PC-3 (cell line): Measurements from ENCODE around the gene MYO5B. TPM values are rescaled to one million over a fixed set of nuclear protein-coding genes. Genes with fewer than 3 reads are reported as not detected.

ENCODE experiments used
- ATAC-seq: fragments of 200-7000 bp; cut with Tn5 transposase; 2 replicates; pipeline ENCODE4 v1.9.1; 2020; ENCODE audit warnings: mild to moderate bottlenecking, moderate library complexity
- BruUV-seq: library from RNA; stranded (reverse); fragments of 400-500 nt; replicated peaks from 2 replicates; lab custom pipeline; 2021; lab: Mats Ljungman, UMichigan
- CTCF ChIA-PET: fragments of 300-600 bp; sonication (Branson Sonifier 250); formaldehyde crosslinking; loops from one replicate; lab custom pipeline; 2022; ENCODE audit warnings: antibody characterized with exemption; lab: Charles Lee
- POLR2A ChIA-PET: fragments of 300-600 bp; sonication (Branson Sonifier 250); formaldehyde crosslinking; loops from one replicate; lab custom pipeline; 2022; ENCODE audit warnings: antibody characterized with exemption; ENCODE audit not compliant: unreplicated experiment; lab: Charles Lee
- DNase-seq: peaks from one replicate; pipeline ENCODE4 v3.0.0-alpha.2; 2015
- H2AFZ ChIP-seq: fragments of 300-600 bp; sonication (generic); 2 replicates; pipeline ENCODE4 v1.6.0; 2016; ENCODE audit warnings: antibody characterized with exemption, low read length
- H3F3A ChIP-seq: fragments of 300-600 bp; sonication (generic); one replicate; pipeline ENCODE4 v1.6.0; 2017; ENCODE audit warnings: antibody characterized with exemption, low read length, control low read depth, mild to moderate bottlenecking; ENCODE audit not compliant: unreplicated experiment
- H3K27ac ChIP-seq: fragments of 300-600 bp; sonication (generic); 2 replicates; pipeline ENCODE4 v1.5.1; 2016; ENCODE audit warnings: mild to moderate bottlenecking, low read length
- H3K27me3 ChIP-seq: fragments of 300-600 bp; sonication (generic); 2 replicates; pipeline ENCODE4 v1.6.1; 2016; ENCODE audit warnings: low read length, mixed read lengths
- H3K36me3 ChIP-seq: fragments of 300-600 bp; sonication (generic); 2 replicates; pipeline ENCODE4 v1.6.1; 2016; ENCODE audit warnings: low read depth, mixed run types, low read length, mixed read lengths
- H3K4me1 ChIP-seq: fragments of 300-600 bp; sonication (generic); 2 replicates; pipeline ENCODE4 v1.5.1; 2016; ENCODE audit warnings: low read length; ENCODE audit not compliant: insufficient read depth
- H3K4me2 ChIP-seq: fragments of 300-600 bp; sonication (generic); 2 replicates; pipeline ENCODE4 v1.6.0; 2016; ENCODE audit warnings: low read length
- H3K4me3 ChIP-seq: fragments of 300-600 bp; sonication (generic); 2 replicates; pipeline ENCODE4 v1.5.1; 2016; ENCODE audit warnings: mild to moderate bottlenecking, low read length, mixed read lengths
- H3K79me2 ChIP-seq: fragments of 300-600 bp; sonication (generic); 2 replicates; pipeline ENCODE4 v1.6.1; 2017; ENCODE audit warnings: low read length, mixed read lengths
- H3K9ac ChIP-seq: fragments of 300-600 bp; sonication (generic); 2 replicates; pipeline ENCODE4 v1.6.0; 2016; ENCODE audit warnings: mild to moderate bottlenecking, low read length
- H3K9me2 ChIP-seq: fragments of 300-600 bp; sonication (generic); replicated peaks from 2 replicates; pipeline ENCODE4 v1.6.1; 2016; ENCODE audit warnings: mixed run types, low read length, mixed read lengths
- H3K9me3 ChIP-seq: fragments of 300-600 bp; sonication (generic); 2 replicates; pipeline ENCODE4 v1.6.1; 2016; ENCODE audit warnings: low read length, mixed read lengths
- H4K20me1 ChIP-seq: fragments of 300-600 bp; sonication (generic); 2 replicates; pipeline ENCODE4 v1.6.1; 2016; ENCODE audit warnings: low read length, mixed read lengths
- EZH2 ChIP-seq: fragments of 300-600 bp; sonication (generic); IDR thresholded peaks from one replicate; pipeline ENCODE4 v1.6.1; 2017; ENCODE audit warnings: antibody characterized with exemption, mild to moderate bottlenecking, low read length; ENCODE audit not compliant: unreplicated experiment
- EZH2phosphoT487 ChIP-seq: fragments of 300-600 bp; sonication (generic); IDR thresholded peaks from 2 replicates; pipeline ENCODE4 v1.6.1; 2018; ENCODE audit warnings: mild to moderate bottlenecking, antibody characterized with exemption, low read length, borderline replicate concordance
- intact Hi-C: fragments of 100-400 bp; cut with micrococcal nuclease; formaldehyde crosslinking; loops from 2 replicates; pipeline ENCODE4 v1.9.0; 2023
- total RNA-seq: library from RNA; depleted of rRNA; stranded (reverse); fragments of >200 nt; gene quantifications from 2 replicates; pipeline ENCODE4 v1.2.3, GENCODE V29; 2014
- TF ChIP-seq, protein P1 (sequence below): fragments of 300-600 bp; sonication (generic); conservative IDR thresholded peaks from 2 replicates; pipeline ENCODE4 v1.5.1; 2017; ENCODE audit warnings: antibody characterized with exemption, low read depth, mild to moderate bottlenecking, low read length

The MYO5B gene
- total RNA-seq, 1 experiment from 2014 or later, result 10.7 TPM

GRCh38 chr18:49904871-49905555 is 289.9 kb downstream of the MYO5B start:
- Histone ChIP-seq H3K9me3 (no peaks in the 10 kb centered on the region), H3K27ac (no peak overlapping the region), H3F3A (no peaks in the 10 kb centered on the region), H3K4me1 (no peaks in the 10 kb centered on the region), H3K9ac (no peak overlapping the region), H4K20me1 (no peaks in the 10 kb centered on the region), H3K4me2 (no peak overlapping the region), H3K4me3 (no peak overlapping the region), H3K79me2 (no peaks in the 10 kb centered on the region), H3K9me2 (no peaks in the 10 kb centered on the region), H2AFZ (no peak overlapping the region), H3K27me3 (no peaks in the 10 kb centered on the region), H3K36me3 (no peaks in the 10 kb centered on the region)
- ATAC-seq (no peak), DNase-seq (no peak)
- no TSS peak for BruUV-seq
- POLR2A ChIA-PET, result no interaction called here
- no peak for TF ChIP-seq EZH2
- no peak for TF ChIP-seq EZH2phosphoT487
- TF ChIP-seq, protein P1, sequence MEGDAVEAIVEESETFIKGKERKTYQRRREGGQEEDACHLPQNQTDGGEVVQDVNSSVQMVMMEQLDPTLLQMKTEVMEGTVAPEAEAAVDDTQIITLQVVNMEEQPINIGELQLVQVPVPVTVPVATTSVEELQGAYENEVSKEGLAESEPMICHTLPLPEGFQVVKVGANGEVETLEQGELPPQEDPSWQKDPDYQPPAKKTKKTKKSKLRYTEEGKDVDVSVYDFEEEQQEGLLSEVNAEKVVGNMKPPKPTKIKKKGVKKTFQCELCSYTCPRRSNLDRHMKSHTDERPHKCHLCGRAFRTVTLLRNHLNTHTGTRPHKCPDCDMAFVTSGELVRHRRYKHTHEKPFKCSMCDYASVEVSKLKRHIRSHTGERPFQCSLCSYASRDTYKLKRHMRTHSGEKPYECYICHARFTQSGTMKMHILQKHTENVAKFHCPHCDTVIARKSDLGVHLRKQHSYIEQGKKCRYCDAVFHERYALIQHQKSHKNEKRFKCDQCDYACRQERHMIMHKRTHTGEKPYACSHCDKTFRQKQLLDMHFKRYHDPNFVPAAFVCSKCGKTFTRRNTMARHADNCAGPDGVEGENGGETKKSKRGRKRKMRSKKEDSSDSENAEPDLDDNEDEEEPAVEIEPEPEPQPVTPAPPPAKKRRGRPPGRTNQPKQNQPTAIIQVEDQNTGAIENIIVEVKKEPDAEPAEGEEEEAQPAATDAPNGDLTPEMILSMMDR, result no peak
- CTCF ChIA-PET, result no interaction called here
- intact Hi-C loops, result no loop called here

DNA sequence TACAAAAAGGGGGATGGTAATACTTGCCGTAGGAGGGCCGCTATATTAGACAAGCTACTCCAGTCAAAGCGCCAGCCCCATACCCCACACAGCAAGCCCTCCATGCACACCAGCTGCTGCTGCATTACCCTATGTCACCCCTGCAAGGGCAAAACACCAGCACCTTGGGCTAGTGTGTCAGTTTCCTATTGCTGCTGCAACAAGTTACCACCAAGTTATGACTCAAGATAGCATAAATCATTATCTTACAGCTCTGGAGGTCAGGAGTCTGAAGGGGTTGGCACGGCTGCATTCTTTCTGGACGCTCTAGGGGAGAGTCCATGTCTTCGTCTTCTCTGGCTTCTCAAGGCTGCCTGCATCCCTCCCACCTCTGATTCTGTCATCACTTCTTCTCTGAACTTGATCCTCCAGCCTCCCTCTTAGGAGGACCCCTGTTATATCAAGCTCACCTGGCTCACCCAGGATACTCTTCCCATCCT is 293.0 kb downstream of the MYO5B start:
- DNase-seq (no peak), ATAC-seq (no peak)
- H3K9me2 ChIP-seq, result no peaks in the 10 kb centered on the region
- H3K9ac ChIP-seq, result no peak overlapping the region
- intact Hi-C loops, result no loop called here
- ChIA-PET CTCF (no interaction called here), POLR2A (no interaction called here)
- no peaks in the 10 kb centered on the region for H3K36me3 ChIP-seq
- H3F3A ChIP-seq, result no peaks in the 10 kb centered on the region
- H3K27me3 ChIP-seq, result no peaks in the 10 kb centered on the region
- H3K4me2 ChIP-seq, result no peak overlapping the region
- no peak overlapping the region for H2AFZ ChIP-seq
- no peaks in the 10 kb centered on the region for H3K4me1 ChIP-seq
- H3K9me3 ChIP-seq, result no peaks in the 10 kb centered on the region
- H3K4me3 ChIP-seq, result no peak overlapping the region
- no peaks in the 10 kb centered on the region for H3K79me2 ChIP-seq
- no peaks in the 10 kb centered on the region for H4K20me1 ChIP-seq
- TF ChIP-seq EZH2phosphoT487, result no peak
- TF ChIP-seq EZH2, result no peak
- TF ChIP-seq, protein P1, result no peak
- H3K27ac ChIP-seq, result no peak overlapping the region
- BruUV-seq, result no TSS peak

DNA sequence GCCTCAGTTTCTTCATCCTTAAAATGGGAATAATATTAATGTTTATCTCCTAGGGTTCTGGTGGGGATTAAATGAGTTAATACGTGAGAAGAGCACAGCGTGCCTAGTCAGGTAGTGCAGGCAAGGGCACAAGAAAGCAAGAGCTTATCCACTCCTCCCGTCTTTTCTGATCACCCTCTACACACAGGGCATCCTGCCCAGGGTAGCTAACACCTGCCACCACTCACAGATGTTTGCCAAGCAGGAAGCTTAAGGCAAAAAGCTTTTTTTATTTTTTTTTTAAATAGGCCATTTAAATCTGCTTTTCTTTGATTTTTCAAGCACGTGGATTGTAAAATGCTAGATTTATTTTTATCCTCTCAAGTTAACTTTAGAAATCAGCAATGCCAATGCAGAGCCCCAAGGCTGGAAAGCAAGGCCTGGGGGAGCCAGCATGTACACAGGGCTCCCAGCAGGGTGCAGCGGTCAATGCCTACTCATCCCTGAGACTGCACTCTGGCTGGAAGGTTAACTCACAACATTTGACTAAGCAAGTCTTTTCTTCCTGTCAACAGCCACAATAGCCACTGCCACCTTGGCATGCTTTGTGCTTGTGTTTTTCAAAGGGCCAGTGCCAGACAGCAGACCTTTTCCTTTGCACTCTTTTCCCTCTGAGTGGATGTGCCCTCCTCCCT is 295.2 kb downstream of the MYO5B start:
- no TSS peak for BruUV-seq
- CTCF ChIA-PET, result no interaction called here

More for the DNA sequence above, 295.2 kb downstream of the MYO5B start:
- Histone ChIP-seq H3K79me2 (no peaks in the 10 kb centered on the region), H3F3A (no peaks in the 10 kb centered on the region), H3K27ac (no peak overlapping the region), H3K4me2 (no peak overlapping the region), H3K4me1 (no peaks in the 10 kb centered on the region), H3K9ac (no peak overlapping the region), H3K9me3 (no peaks in the 10 kb centered on the region), H3K27me3 (no peaks in the 10 kb centered on the region), H4K20me1 (no peaks in the 10 kb centered on the region), H3K4me3 (no peak overlapping the region), H3K9me2 (no peaks in the 10 kb centered on the region), H3K36me3 (no peaks in the 10 kb centered on the region), H2AFZ (no peak overlapping the region)
- POLR2A ChIA-PET, result no interaction called here
- TF ChIP-seq, protein P1, result no peak
- TF ChIP-seq EZH2, result no peak
- no peak for TF ChIP-seq EZH2phosphoT487
- DNase-seq (peak; percentile 8), ATAC-seq (no peak; the same call in 1 of the 2 replicates)
- intact Hi-C loops, result no loop called here
